ENCODE data around the gene MYO5A. TPM values are rescaled to one million over a fixed set of nuclear protein-coding genes. Genes with fewer than 3 reads are reported as not detected.

MYO5A gene
- total RNA-seq, 1 donor from 2014 or later, result 31.2 TPM

- Histone ChIP-seq H3K9me3 (no peaks in the 10 kb centered on the region), H3K27ac (no peak overlapping the region), H3K36me3 (peaks cover 0 to 4% of the 10 kb centered on the region in 2 donors), H3K4me1 (no peaks in the 10 kb centered on the region), H3K4me3 (no peak overlapping the region), H3K27me3 (no peaks in the 10 kb centered on the region)
- no peak for DNase-seq (ENCODE audit: extremely low spot score in 2 of 2)
- no peak for TF ChIP-seq POLR2AphosphoS5 (IDR thresholded peaks at IDR 0.05; ENCODE audit: insufficient read depth in 1 of 2, low read depth in 1 of 2)
- TF ChIP-seq POLR2A (IDR thresholded peaks at IDR 0.05), result no peak
- TF ChIP-seq CTCF (IDR thresholded peaks at IDR 0.05), result no peak
- intact Hi-C loops (cut with DNase I), result loop anchor here (10.0 kb wide), 1 partner anchor 1743 kb away; no protein-coding TSS in a partner anchor
Observed at GRCh38 chr15:52357949-52358348, 170.7 kb downstream of the MYO5A start.

GRCh38 chr15:52352086-52352485 lies 176.6 kb downstream of the MYO5A start:
- no peak for TF ChIP-seq POLR2A (IDR thresholded peaks at IDR 0.05)
- TF ChIP-seq CTCF (IDR thresholded peaks at IDR 0.05), result no peak
- no peak for TF ChIP-seq POLR2AphosphoS5 (IDR thresholded peaks at IDR 0.05; ENCODE audit: insufficient read depth in 1 of 2, low read depth in 1 of 2)
- Histone ChIP-seq H3K27me3 (no peaks in the 10 kb centered on the region), H3K9me3 (no peaks in the 10 kb centered on the region), H3K36me3 (peaks cover 0 to 25% of the 10 kb centered on the region in 2 donors), H3K4me1 (no peaks in the 10 kb centered on the region), H3K27ac (no peak overlapping the region), H3K4me3 (no peak overlapping the region)
- intact Hi-C loops (cut with DNase I), result loop anchor here (10.0 kb wide), 1 partner anchor 1737 kb away; no protein-coding TSS in a partner anchor
- DNase-seq (ENCODE audit: extremely low spot score in 2 of 2), result no peak

- H3K27me3 ChIP-seq, result no peaks in the 10 kb centered on the region
- no peaks in the 10 kb centered on the region for H3K4me1 ChIP-seq
- no peak overlapping the region for H3K27ac ChIP-seq
- TF ChIP-seq CTCF (IDR thresholded peaks at IDR 0.05) (no peak), POLR2A (IDR thresholded peaks at IDR 0.05) (no peak), POLR2AphosphoS5 (IDR thresholded peaks at IDR 0.05; ENCODE audit: insufficient read depth in 1 of 2, low read depth in 1 of 2) (no peak)
- no peaks in the 10 kb centered on the region for H3K9me3 ChIP-seq
- no peak overlapping the region for H3K4me3 ChIP-seq
- DNase-seq (ENCODE audit: extremely low spot score in 2 of 2), result no peak
- peaks cover 0 to 25% of the 10 kb centered on the region in 2 donors for H3K36me3 ChIP-seq
- intact Hi-C loops (cut with DNase I), result loop anchor here (10.0 kb wide), 1 partner anchor 1737 kb away; no protein-coding TSS in a partner anchor
Observed at GRCh38 chr15:52351206-52351908, 177.3 kb downstream of the MYO5A start.

GRCh38 chr15:52350423-52350822 lies 178.3 kb downstream of the MYO5A start:
- Histone ChIP-seq H3K4me1 (no peaks in the 10 kb centered on the region), H3K27me3 (no peaks in the 10 kb centered on the region), H3K4me3 (no peak overlapping the region), H3K9me3 (no peaks in the 10 kb centered on the region), H3K36me3 (peaks cover 0 to 32% of the 10 kb centered on the region in 2 donors), H3K27ac (no peak overlapping the region)
- intact Hi-C loops (cut with DNase I), result loop anchor here (10.0 kb wide), 1 partner anchor 1736 kb away; no protein-coding TSS in a partner anchor
- no peak for TF ChIP-seq CTCF (IDR thresholded peaks at IDR 0.05)
- TF ChIP-seq POLR2A (IDR thresholded peaks at IDR 0.05), result no peak
- no peak for TF ChIP-seq POLR2AphosphoS5 (IDR thresholded peaks at IDR 0.05; ENCODE audit: insufficient read depth in 1 of 2, low read depth in 1 of 2)
- DNase-seq (ENCODE audit: extremely low spot score in 2 of 2), result no peak
